ENCODE results near the gene MAMDC4.
A peak's percentile ranks its signal among the peaks of the same experiment; 100 is the strongest.

MAMDC4 gene

GRCh38 chr9:136808806-136809158, 43.4 kb upstream of the MAMDC4 start:
- peaks cover 31% of the 10 kb centered on the region for H3K4me1 ChIP-seq (ENCODE audit: insufficient read depth, low read length, severe bottlenecking)

GRCh38 chr9:136814725-136815421, 37.3 kb upstream of the MAMDC4 start:
- H3K36me3 ChIP-seq (ENCODE audit: insufficient read depth, low read length), result peaks cover 51% of the 10 kb centered on the region
- no peak overlapping the region for H3K4me3 ChIP-seq (ENCODE audit: low read depth, low read length, poor library complexity, severe bottlenecking)
- no peaks in the 10 kb centered on the region for H4K20me1 ChIP-seq (ENCODE audit: insufficient read depth, low read length)
- no peaks in the 10 kb centered on the region for H3K27me3 ChIP-seq (ENCODE audit: insufficient read depth, low read length)
- H3K79me2 ChIP-seq (ENCODE audit: insufficient read depth, low read length), result peaks cover 33% of the 10 kb centered on the region
- no peaks in the 10 kb centered on the region for H3K9me2 ChIP-seq (ENCODE audit: low read depth, low read length)
- TF ChIP-seq EZH2 (IDR thresholded peaks at IDR 0.05; ENCODE audit: borderline replicate concordance, low read length), result no peak
- TF ChIP-seq, protein P1, sequence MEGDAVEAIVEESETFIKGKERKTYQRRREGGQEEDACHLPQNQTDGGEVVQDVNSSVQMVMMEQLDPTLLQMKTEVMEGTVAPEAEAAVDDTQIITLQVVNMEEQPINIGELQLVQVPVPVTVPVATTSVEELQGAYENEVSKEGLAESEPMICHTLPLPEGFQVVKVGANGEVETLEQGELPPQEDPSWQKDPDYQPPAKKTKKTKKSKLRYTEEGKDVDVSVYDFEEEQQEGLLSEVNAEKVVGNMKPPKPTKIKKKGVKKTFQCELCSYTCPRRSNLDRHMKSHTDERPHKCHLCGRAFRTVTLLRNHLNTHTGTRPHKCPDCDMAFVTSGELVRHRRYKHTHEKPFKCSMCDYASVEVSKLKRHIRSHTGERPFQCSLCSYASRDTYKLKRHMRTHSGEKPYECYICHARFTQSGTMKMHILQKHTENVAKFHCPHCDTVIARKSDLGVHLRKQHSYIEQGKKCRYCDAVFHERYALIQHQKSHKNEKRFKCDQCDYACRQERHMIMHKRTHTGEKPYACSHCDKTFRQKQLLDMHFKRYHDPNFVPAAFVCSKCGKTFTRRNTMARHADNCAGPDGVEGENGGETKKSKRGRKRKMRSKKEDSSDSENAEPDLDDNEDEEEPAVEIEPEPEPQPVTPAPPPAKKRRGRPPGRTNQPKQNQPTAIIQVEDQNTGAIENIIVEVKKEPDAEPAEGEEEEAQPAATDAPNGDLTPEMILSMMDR (IDR thresholded peaks at IDR 0.05; ENCODE audit: low read length), result no peak
- H3K4me1 ChIP-seq (ENCODE audit: insufficient read depth, low read length, severe bottlenecking), result peaks cover 6% of the 10 kb centered on the region
- H3F3A ChIP-seq (ENCODE audit: insufficient read depth, low read length), result no peaks in the 10 kb centered on the region
- no peak overlapping the region for H3K4me2 ChIP-seq (ENCODE audit: low read length)
- no peak overlapping the region for H2AFZ ChIP-seq (ENCODE audit: low read length)
- no peak overlapping the region for H3K27ac ChIP-seq (ENCODE audit: low read depth, low read length, poor library complexity, severe bottlenecking)
- H3K9ac ChIP-seq (ENCODE audit: low read length), result no peak overlapping the region
- H3K9me3 ChIP-seq (ENCODE audit: low read length), result no peaks in the 10 kb centered on the region

More at GRCh38 chr9:136808806-136809158, 43.4 kb upstream of the MAMDC4 start:
- peak overlapping the region; percentile 96 for H3K4me2 ChIP-seq (ENCODE audit: low read length)
- no peaks in the 10 kb centered on the region for H3F3A ChIP-seq (ENCODE audit: insufficient read depth, low read length)
- no peaks in the 10 kb centered on the region for H3K9me3 ChIP-seq (ENCODE audit: low read length)
- H3K9me2 ChIP-seq (ENCODE audit: low read depth, low read length), result no peaks in the 10 kb centered on the region
- no peak for TF ChIP-seq EZH2 (IDR thresholded peaks at IDR 0.05; ENCODE audit: borderline replicate concordance, low read length)
- TF ChIP-seq, protein P1 (IDR thresholded peaks at IDR 0.05; ENCODE audit: low read length), result no peak
- H3K36me3 ChIP-seq (ENCODE audit: insufficient read depth, low read length), result peaks cover 48% of the 10 kb centered on the region
- H3K9ac ChIP-seq (ENCODE audit: low read length), result peak overlapping the region; percentile 98
- H3K79me2 ChIP-seq (ENCODE audit: insufficient read depth, low read length), result peaks cover 35% of the 10 kb centered on the region
- no peaks in the 10 kb centered on the region for H4K20me1 ChIP-seq (ENCODE audit: insufficient read depth, low read length)
- H3K4me3 ChIP-seq (ENCODE audit: low read depth, low read length, poor library complexity, severe bottlenecking), result peak overlapping the region; percentile 97
- H3K27ac ChIP-seq (ENCODE audit: low read depth, low read length, poor library complexity, severe bottlenecking), result peak overlapping the region; percentile 39
- H2AFZ ChIP-seq (ENCODE audit: low read length), result no peak overlapping the region
- no peaks in the 10 kb centered on the region for H3K27me3 ChIP-seq (ENCODE audit: insufficient read depth, low read length)

- no peak overlapping the region for H3K9ac ChIP-seq (ENCODE audit: low read length)
- H3K9me2 ChIP-seq (ENCODE audit: low read depth, low read length), result no peaks in the 10 kb centered on the region
- no peaks in the 10 kb centered on the region for H3F3A ChIP-seq (ENCODE audit: insufficient read depth, low read length)
- TF ChIP-seq, protein P1 (IDR thresholded peaks at IDR 0.05; ENCODE audit: low read length), result no peak
- no peak for TF ChIP-seq EZH2 (IDR thresholded peaks at IDR 0.05; ENCODE audit: borderline replicate concordance, low read length)
- no peaks in the 10 kb centered on the region for H3K27me3 ChIP-seq (ENCODE audit: insufficient read depth, low read length)
- H3K4me2 ChIP-seq (ENCODE audit: low read length), result no peak overlapping the region
- no peaks in the 10 kb centered on the region for H4K20me1 ChIP-seq (ENCODE audit: insufficient read depth, low read length)
- peaks cover 28% of the 10 kb centered on the region; the same call in 1 of the 2 replicates for H3K79me2 ChIP-seq (ENCODE audit: insufficient read depth, low read length)
- H3K4me3 ChIP-seq (ENCODE audit: low read depth, low read length, poor library complexity, severe bottlenecking), result no peak overlapping the region
- no peak overlapping the region for H2AFZ ChIP-seq (ENCODE audit: low read length)
- peaks cover 46% of the 10 kb centered on the region for H3K36me3 ChIP-seq (ENCODE audit: insufficient read depth, low read length)
- H3K27ac ChIP-seq (ENCODE audit: low read depth, low read length, poor library complexity, severe bottlenecking), result no peak overlapping the region
- H3K9me3 ChIP-seq (ENCODE audit: low read length), result no peaks in the 10 kb centered on the region
- H3K4me1 ChIP-seq (ENCODE audit: insufficient read depth, low read length, severe bottlenecking), result peaks cover under 1% of the 10 kb centered on the region
Measured at GRCh38 chr9:136815422-136815782, 36.7 kb upstream of the MAMDC4 start.

Data from OCI-LY1 (cell line).